ENCODE data around the gene KCNAB1.
"Not testable (repeated sequence)": the region's sequence is repeated elsewhere in the genome, so short reads cannot be mapped to it uniquely, and the experiment has no call there.

KCNAB1 gene

DNA sequence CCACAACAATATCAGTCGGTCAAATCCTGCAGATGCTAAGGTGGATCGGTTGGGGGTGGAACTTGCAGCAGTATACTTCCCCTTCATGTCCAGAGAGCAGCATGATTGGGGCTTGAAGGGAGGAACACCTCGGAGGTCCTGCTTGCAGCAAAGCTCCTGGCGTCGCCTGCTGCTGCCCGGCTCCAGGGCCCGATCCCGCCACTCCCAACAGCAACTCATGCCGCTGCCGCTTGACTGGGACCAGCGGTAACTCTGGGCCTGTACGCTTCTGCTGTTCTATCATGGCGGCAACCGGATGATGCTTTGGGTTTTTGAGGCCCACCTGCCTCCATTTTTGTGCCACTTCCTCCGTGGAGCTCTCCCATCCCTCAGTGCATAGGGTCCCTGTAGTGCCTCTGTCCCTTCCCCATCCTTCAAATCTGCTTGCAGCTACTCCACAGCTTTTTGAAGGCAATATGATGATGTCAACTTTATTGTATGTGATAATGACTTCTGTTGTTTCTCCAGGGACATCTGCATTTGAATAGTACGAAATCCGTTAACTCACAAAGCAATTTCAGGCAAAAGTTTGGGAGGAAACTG lies 56.3 kb downstream of the KCNAB1 start:
- DNase-seq = no peak

- DNase-seq = no peak
Measured at GRCh38 chr3:156180077-156180476, 59.7 kb downstream of the KCNAB1 start.

- DNase-seq = no peak
Measured at GRCh38 chr3:156181509-156181908, 61.1 kb downstream of the KCNAB1 start.

- no peak for DNase-seq
Measured at GRCh38 chr3:156183396-156183795, 63.0 kb downstream of the KCNAB1 start.

DNA sequence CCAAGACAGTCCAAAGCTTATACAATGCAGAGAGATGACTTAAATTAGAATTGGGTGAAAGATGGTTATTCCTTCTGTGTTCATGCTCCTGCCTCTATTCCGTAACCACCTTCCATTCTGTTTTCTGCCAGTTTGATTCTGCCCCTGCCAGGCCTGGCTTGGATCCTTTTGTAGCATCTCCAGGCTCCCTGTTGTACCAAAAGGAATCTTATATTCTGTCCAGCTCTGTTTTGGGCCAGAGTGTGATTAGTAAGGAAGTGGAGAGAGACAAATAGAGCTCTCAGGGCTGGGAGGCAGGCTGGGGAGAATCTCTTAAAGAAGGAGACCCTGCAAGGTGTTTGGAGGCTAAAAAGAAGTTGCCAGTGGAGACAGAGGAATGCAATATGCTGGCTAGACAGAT lies 63.8 kb downstream of the KCNAB1 start:
- no peak for DNase-seq

GRCh38 chr3:156187146-156187769 lies 66.9 kb downstream of the KCNAB1 start:
- no peak for DNase-seq

- no peak for DNase-seq
Measured at GRCh38 chr3:156188757-156189156, 68.4 kb downstream of the KCNAB1 start.

- no peak for DNase-seq
Measured at GRCh38 chr3:156189927-156190326, 69.5 kb downstream of the KCNAB1 start.

DNA sequence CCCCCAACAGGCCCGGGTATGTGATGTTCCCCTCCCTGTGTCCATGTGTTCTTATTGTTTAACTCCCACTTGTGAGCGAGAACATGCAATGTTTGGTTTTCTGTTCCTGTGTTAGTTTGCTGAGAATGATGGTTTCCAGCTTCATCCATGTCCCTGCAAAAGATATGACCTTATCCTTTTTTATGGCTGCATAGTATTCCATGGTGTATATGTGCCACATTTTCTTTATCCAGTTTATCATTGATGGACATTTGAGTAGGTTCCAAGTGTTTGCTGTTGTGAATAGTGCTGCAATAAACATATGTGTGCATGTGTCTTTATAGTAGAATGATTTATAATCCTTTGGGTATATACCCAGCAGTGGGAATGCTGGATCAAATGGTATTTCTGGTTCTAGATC lies 74.6 kb downstream of the KCNAB1 start:
- not testable (repeated sequence) for DNase-seq

DNA sequence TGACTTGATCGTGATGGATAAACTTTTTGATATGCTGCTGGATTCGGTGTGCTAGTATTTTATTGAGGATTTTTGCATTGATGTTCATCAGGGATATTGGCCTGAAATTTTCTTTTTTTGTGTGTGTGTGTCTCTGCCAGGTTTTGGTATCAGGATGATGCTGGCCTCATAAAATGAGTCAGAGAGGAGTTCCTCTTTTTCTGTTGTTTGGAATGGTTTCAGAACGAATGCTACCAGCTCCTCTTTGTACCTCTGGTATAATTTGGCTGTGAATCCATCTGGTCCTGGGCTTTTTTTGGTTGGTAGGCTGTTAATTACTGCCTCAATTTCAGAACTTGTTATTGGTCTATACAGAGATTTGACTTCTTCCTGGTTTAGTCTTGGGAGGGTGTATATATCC lies 76.8 kb downstream of the KCNAB1 start:
- DNase-seq = not testable (repeated sequence)

GRCh38 chr3:156201411-156202405 lies 81.3 kb downstream of the KCNAB1 start:
- no peak for DNase-seq

GRCh38 chr3:156206157-156206556 lies 85.8 kb downstream of the KCNAB1 start:
- DNase-seq = no peak

GRCh38 chr3:156207802-156208685 lies 87.7 kb downstream of the KCNAB1 start:
- no peak for DNase-seq

GRCh38 chr3:156209631-156210335 lies 89.4 kb downstream of the KCNAB1 start:
- no peak for DNase-seq

GRCh38 chr3:156211583-156211982 lies 91.2 kb downstream of the KCNAB1 start:
- no peak for DNase-seq

- DNase-seq = no peak
Measured at GRCh38 chr3:156214676-156215075, 94.3 kb downstream of the KCNAB1 start.

DNA sequence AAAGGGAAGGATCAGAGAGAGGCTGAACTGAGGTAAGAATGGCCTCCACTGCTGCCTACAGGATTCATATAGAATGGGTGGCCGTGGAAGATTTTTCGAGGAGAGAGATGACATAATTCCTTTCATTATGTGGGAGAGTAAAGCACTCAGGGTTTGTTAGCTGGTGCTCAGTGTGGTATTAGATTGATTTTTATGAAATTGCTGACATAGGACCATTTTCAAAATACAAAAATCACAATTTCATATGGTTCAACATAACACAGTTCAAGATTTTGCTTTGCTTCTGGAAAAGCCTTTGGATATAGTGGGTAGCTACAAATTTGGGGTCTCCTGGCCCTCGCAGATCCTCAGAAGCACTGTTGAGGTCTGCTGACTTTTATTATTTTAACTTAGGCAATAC lies 95.4 kb downstream of the KCNAB1 start:
- DNase-seq = no peak

DNA sequence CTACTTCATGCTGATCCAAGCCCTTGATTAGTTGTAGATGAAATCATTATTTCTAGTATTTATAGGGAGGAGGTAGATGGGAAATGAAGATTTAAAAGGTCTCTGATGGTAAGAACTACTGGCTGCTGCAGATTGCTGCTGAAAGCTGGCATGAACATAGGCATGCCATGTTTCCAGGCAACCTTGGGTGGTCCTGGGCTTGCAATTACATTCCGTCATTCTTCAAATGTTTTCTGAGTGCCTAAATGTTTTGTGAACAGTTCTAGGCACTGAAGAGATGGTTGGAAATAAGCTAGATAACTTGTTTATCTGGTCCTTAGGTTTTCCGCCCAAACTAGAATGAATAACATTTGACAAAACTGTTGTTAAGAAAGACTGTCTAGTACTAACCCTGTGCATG lies 95.8 kb downstream of the KCNAB1 start:
- DNase-seq = no peak

- DNase-seq = no peak
Measured at GRCh38 chr3:156216852-156217251, 96.5 kb downstream of the KCNAB1 start.

DNA sequence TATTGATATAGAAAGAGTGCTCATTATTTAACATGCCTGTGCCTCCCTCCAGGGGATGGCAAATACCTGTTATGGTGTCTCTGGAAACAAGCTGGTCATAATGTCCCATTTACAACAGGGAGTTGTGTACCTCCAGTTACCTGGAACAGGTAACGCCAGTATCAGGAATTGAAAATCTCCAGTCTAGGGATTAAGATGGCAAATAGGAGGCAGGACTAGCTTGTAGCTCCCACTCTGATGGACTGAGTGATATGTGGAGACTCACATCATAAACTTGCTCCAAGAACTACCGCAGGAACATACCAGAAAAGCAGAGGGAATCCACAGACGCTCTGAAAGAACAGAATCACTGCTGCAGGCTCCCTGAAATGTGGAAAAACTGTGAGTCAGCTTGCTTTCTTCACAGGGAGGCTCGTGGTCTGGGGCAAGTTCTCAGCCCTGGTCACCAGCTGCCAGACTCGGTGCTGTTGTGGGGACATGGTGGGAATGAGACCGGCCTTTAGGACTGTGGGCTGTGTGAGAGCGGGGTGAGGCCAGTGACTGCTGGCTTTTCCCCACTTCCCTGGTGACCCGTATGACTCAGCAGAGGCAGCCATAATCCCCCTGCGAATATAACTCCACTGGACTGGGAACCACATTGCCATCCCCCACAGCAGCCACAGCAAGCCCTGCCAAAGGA lies 97.4 kb downstream of the KCNAB1 start:
- no peak for DNase-seq

DNA sequence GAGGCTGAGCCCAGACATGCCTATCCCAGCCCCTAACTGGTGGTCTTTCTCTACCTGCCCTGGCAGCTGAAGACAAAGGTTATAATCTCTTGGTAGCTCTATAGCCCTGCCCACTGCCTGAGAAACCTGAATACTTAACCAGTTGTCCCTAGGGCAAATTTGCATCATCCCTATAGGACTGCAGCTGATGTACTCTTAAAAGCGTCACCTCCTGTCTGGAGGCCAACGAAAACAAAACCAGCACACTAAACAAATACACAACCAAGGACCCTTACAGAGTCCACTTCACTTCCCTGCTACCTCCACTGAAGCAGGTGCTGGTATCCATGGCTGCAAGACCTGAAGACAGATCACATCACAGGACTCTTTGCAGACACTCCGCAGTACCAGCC lies 98.0 kb downstream of the KCNAB1 start:
- DNase-seq = no peak

DNA sequence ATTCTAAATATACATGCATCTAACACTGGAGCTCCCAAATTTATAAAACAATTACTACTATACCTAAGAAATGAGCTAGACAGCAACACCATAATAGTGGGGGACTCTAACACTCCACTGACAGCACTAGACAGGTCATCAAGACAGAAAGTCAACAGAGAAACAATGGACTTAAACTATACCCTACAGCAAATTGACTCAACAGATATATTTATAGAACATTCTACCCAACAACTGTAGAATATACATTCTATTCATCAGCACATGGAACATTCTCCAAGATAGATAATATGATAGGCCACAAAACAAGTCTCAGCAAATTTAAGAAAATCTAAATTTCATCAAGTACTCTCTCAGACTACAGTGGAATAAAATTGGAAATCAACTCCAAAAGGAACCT lies 102.0 kb downstream of the KCNAB1 start:
- DNase-seq = not testable (repeated sequence)

Data from stimulated activated CD4-positive, alpha-beta T cell treated with anti-CD3 and anti-CD28 coated beads, Interleukin-2, amount 100 ng/mL, for 48 hours (primary cell).